Calu3 (cell line): ENCODE data around the gene RABGAP1. TPM values are rescaled to one million over a fixed set of nuclear protein-coding genes. Genes with fewer than 3 reads are reported as not detected.

Source experiments
- BruUV-seq: library from RNA; stranded (reverse); fragments of 400-500 nt; replicated peaks from 2 replicates; lab custom pipeline; 2021; lab: Mats Ljungman, UMichigan
- CTCF ChIA-PET: fragments of 300-600 bp; sonication (Branson Sonifier 250); formaldehyde crosslinking; loops from one replicate; lab custom pipeline; 2022; ENCODE audit warnings: antibody characterized with exemption; lab: Charles Lee
- DNase-seq: peaks from one replicate; pipeline ENCODE4 v3.0.0; 2022
- H3K27ac Mint-ChIP-seq: one replicate; pipeline ENCODE4 v1.8.0; 2022; ENCODE audit warnings: mixed read lengths; ENCODE audit not compliant: unreplicated experiment
- H3K27me3 Mint-ChIP-seq: one replicate; pipeline ENCODE4 v1.8.0; 2022; ENCODE audit warnings: mixed read lengths; ENCODE audit not compliant: unreplicated experiment
- H3K36me3 Mint-ChIP-seq: one replicate; pipeline ENCODE4 v1.8.0; 2022; ENCODE audit warnings: mild to moderate bottlenecking, moderate library complexity, mixed read lengths; ENCODE audit not compliant: insufficient read depth, unreplicated experiment
- H3K4me1 Mint-ChIP-seq: one replicate; pipeline ENCODE4 v1.8.0; 2022; ENCODE audit warnings: mild to moderate bottlenecking, low read depth, mixed read lengths; ENCODE audit not compliant: unreplicated experiment
- H3K4me3 Mint-ChIP-seq: one replicate; pipeline ENCODE4 v1.8.0; 2022; ENCODE audit warnings: mild to moderate bottlenecking, low read depth, moderate library complexity, mixed read lengths; ENCODE audit not compliant: unreplicated experiment
- H3K9me3 Mint-ChIP-seq: one replicate; pipeline ENCODE4 v1.8.0; 2022; ENCODE audit warnings: low read depth, mixed read lengths; ENCODE audit not compliant: unreplicated experiment
- CTCF ChIP-seq: fragments of 200-600 bp; IDR thresholded peaks from one replicate; pipeline ENCODE4 v1.8.0; 2022; ENCODE audit warnings: antibody characterized with exemption; ENCODE audit not compliant: unreplicated experiment
- intact Hi-C: fragments of 100-400 bp; cut with micrococcal nuclease; formaldehyde crosslinking; loops from one replicate; pipeline ENCODE4 v1.10.0; 2022; ENCODE audit not compliant: unreplicated experiment
- total RNA-seq: library from RNA; stranded (reverse); gene quantifications from 2 replicates; pipeline ENCODE4 v1.2.3, GENCODE V29; 2022

RABGAP1 gene
- total RNA-seq, 1 experiment from 2014 or later, result 57.9 TPM

GRCh38 chr9:123007269-123007668 is 66.4 kb downstream of the RABGAP1 start:
- CTCF ChIA-PET, result interaction anchor here (0.6 kb wide), 1 partner anchor 18 kb away, joined by 4 read pairs; no protein-coding TSS in a partner anchor
- Mint-ChIP-seq H3K9me3 (no peaks in the 10 kb centered on the region), H3K27ac (no peak overlapping the region), H3K4me3 (no peak overlapping the region), H3K36me3 (peaks cover 5% of the 10 kb centered on the region), H3K27me3 (no peaks in the 10 kb centered on the region), H3K4me1 (no peaks in the 10 kb centered on the region)
- no TSS peak for BruUV-seq
- DNase-seq, result no peak
- intact Hi-C loops, result no loop called here
- no peak for TF ChIP-seq CTCF

- BruUV-seq, result no TSS peak
- intact Hi-C loops, result no loop called here
- H3K4me3 Mint-ChIP-seq, result no peak overlapping the region
- TF ChIP-seq CTCF, result no peak
- H3K27ac Mint-ChIP-seq, result no peak overlapping the region
- H3K9me3 Mint-ChIP-seq, result no peaks in the 10 kb centered on the region
- peaks cover 10% of the 10 kb centered on the region for H3K36me3 Mint-ChIP-seq
- H3K27me3 Mint-ChIP-seq, result no peaks in the 10 kb centered on the region
- CTCF ChIA-PET, result no interaction called here
- no peak for DNase-seq
- no peaks in the 10 kb centered on the region for H3K4me1 Mint-ChIP-seq
Measured at GRCh38 chr9:123008909-123009308, 68.1 kb downstream of the RABGAP1 start.

DNA sequence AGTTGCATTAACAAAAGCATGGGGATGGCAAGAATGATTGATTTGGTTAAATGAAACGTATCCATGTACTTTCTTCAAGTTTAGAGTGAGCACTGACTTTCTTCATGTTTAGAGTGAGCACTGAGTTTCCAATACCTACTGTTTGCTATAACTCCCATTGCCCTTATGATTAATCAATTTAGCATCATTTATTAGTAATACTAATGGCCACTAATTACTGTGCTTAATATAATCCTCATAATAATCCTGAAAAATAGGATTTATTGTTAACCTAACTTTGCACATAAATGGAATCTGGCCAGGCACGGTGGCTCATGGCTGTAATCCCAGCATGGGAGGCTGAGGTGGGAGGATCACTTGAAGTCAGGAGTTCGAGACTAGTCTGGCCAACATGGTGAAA is 70.6 kb downstream of the RABGAP1 start:
- CTCF ChIA-PET, result no interaction called here
- Mint-ChIP-seq H3K27ac (no peak overlapping the region), H3K36me3 (peaks cover 14% of the 10 kb centered on the region), H3K4me1 (no peaks in the 10 kb centered on the region), H3K9me3 (no peaks in the 10 kb centered on the region), H3K27me3 (no peaks in the 10 kb centered on the region), H3K4me3 (no peak overlapping the region)
- DNase-seq, result no peak
- TF ChIP-seq CTCF, result no peak
- no TSS peak for BruUV-seq
- intact Hi-C loops, result no loop called here

- H3K36me3 Mint-ChIP-seq, result peaks cover 14% of the 10 kb centered on the region
- no peaks in the 10 kb centered on the region for H3K27me3 Mint-ChIP-seq
- no peak for DNase-seq
- TF ChIP-seq CTCF, result no peak
- H3K27ac Mint-ChIP-seq, result no peak overlapping the region
- H3K9me3 Mint-ChIP-seq, result no peaks in the 10 kb centered on the region
- BruUV-seq, result no TSS peak
- intact Hi-C loops, result no loop called here
- no peak overlapping the region for H3K4me3 Mint-ChIP-seq
- no peaks in the 10 kb centered on the region for H3K4me1 Mint-ChIP-seq
- CTCF ChIA-PET, result no interaction called here
Measured at GRCh38 chr9:123011878-123012528, 71.2 kb downstream of the RABGAP1 start.
